Right lung (tissue), 5 donors: Measurements from ENCODE around the gene PPIL4. TPM values are rescaled to one million over a fixed set of nuclear protein-coding genes. Genes with fewer than 3 reads are reported as not detected.
"Not testable (repeated sequence)": the region's sequence is repeated elsewhere in the genome, so short reads cannot be mapped to it uniquely, and the experiment has no call there.

Experiments
- DNase-seq, 2 donors: peaks; one replicate each; pipeline ENCODE4 v3.0.0-alpha.2; 2013
- polyA plus RNA-seq, 5 donors: library from polyadenylated mRNA; unstranded; fragments of 120-200 nt; gene quantifications; one replicate each; pipeline versions ENCODE4 v1.2.1 to v1.2.3, GENCODE V29; 2013; ENCODE audit warnings: inconsistent platforms in 1 of 5, low replicate concordance in 1 of 5; ENCODE audit not compliant: insufficient read length in 5 of 5, insufficient read depth in 1 of 5

PPIL4 gene
- polyA plus RNA-seq, 5 donors: 51.9 to 75.3 (median 72.7) TPM

GRCh38 chr6:149544646-149545257 is 1.1 kb downstream of the PPIL4 start:
- peak in 1 of 2 donors; percentile 19 for DNase-seq

- DNase-seq: no peak
These were observed 4.7 kb downstream of the PPIL4 start for GRCh38 chr6:149541139-149541538.

- DNase-seq: no peak
These were observed 11.1 kb downstream of the PPIL4 start for GRCh38 chr6:149534742-149535141.

- no peak for DNase-seq
These were observed 16.2 kb downstream of the PPIL4 start for GRCh38 chr6:149529650-149530049.

- DNase-seq: no peak
These were observed 30.3 kb downstream of the PPIL4 start for GRCh38 chr6:149515494-149515893.

- DNase-seq: no peak
These were observed 31.9 kb downstream of the PPIL4 start for GRCh38 chr6:149513915-149514314.

GRCh38 chr6:149510793-149511512 is 34.9 kb downstream of the PPIL4 start:
- no peak for DNase-seq

GRCh38 chr6:149508485-149508884 is 37.4 kb downstream of the PPIL4 start:
- no peak for DNase-seq

- DNase-seq: no peak
These were observed 42.0 kb downstream of the PPIL4 start for GRCh38 chr6:149503872-149504271.

GRCh38 chr6:149503276-149503675 is 42.6 kb downstream of the PPIL4 start:
- DNase-seq: no peak

- no peak for DNase-seq
These were observed 44.1 kb downstream of the PPIL4 start for GRCh38 chr6:149501768-149502167.

- no peak for DNase-seq
These were observed 44.6 kb downstream of the PPIL4 start for GRCh38 chr6:149501201-149501600.

GRCh38 chr6:149500096-149500495 is 45.7 kb downstream of the PPIL4 start:
- no peak for DNase-seq

GRCh38 chr6:149499066-149499465 is 46.8 kb downstream of the PPIL4 start:
- peak; percentile 58 to 62 for DNase-seq

- DNase-seq: no peak
These were observed 48.5 kb downstream of the PPIL4 start for GRCh38 chr6:149497365-149497764.

- DNase-seq: not testable (repeated sequence)
These were observed 49.2 kb downstream of the PPIL4 start for GRCh38 chr6:149496597-149496996.

GRCh38 chr6:149495349-149496016 is 50.4 kb downstream of the PPIL4 start:
- DNase-seq: not testable (repeated sequence)

GRCh38 chr6:149494810-149495209 is 51.0 kb downstream of the PPIL4 start:
- not testable (repeated sequence) for DNase-seq

- DNase-seq: no peak
These were observed 52.0 kb downstream of the PPIL4 start for GRCh38 chr6:149493761-149494320.

GRCh38 chr6:149492798-149493343 is 53.0 kb downstream of the PPIL4 start:
- DNase-seq: no peak

- DNase-seq: no peak
These were observed 55.9 kb downstream of the PPIL4 start for GRCh38 chr6:149489967-149490366.

- no peak for DNase-seq
These were observed 57.0 kb downstream of the PPIL4 start for GRCh38 chr6:149488815-149489214.
